NT2/D1 (cell line): Measurements from ENCODE around the gene ERAS.

ENCODE experiments used
- SUZ12 ChIP-seq: IDR thresholded peaks from 2 replicates; pipeline ENCODE4 v1.6.1; 2011; ENCODE audit not compliant: insufficient read length, insufficient read depth; ENCODE audit errors: extremely low read depth
- YY1 ChIP-seq: IDR thresholded peaks from 2 replicates; pipeline ENCODE4 v1.6.1; 2011; ENCODE audit not compliant: insufficient read length, insufficient read depth
- ZNF274 ChIP-seq: IDR thresholded peaks from 2 replicates; pipeline ENCODE4 v1.6.1; 2011; ENCODE audit warnings: mild to moderate bottlenecking, low read depth, low read length

GRCh38 chrX:48800574-48801279 lies 25.6 kb upstream of the ERAS start:
- TF ChIP-seq ZNF274 (no peak), SUZ12 (no peak), YY1 (no peak)
